ENCODE measurements around the gene SPATA2L.
"Not testable (repeated sequence)": the region's sequence is repeated elsewhere in the genome, so short reads cannot be mapped to it uniquely, and the experiment has no call there.

SPATA2L gene

DNA sequence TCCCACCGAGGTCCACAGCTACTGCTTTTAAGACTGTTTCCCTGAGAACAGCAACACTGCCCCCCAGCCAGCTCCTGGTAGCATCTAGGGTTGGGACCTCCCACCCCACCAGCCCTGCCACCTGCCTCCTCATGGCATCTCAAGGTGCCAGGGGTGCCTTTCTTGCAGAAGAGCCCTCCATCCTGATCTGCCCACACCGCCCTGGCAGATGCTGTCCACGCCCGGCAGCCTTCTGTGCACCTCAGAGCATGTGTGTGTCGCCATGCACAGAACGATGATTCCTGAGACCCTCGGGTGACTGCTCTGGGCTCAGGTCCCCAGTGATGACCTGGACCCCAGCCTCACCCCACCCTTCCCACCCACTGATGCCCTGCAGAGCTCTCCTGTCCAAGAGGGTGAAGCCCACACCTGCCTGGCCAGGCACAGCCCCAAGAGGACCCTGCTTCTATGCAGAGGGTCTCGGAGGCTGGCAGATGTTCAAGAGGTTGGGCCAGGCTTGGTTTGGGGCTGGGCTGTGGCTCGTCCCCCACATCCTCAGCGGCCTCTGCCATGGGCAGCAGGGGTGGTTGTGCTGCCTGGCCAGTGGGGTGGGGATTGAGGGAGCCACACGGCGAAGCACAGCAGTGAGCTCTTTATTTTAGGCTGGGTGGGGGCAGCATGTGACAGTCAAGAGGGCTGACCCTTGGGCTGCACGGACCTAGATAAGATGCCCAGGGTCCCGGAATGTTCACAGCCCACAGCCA is 5.2 kb upstream of the SPATA2L start:
- no peak for DNase-seq

DNA sequence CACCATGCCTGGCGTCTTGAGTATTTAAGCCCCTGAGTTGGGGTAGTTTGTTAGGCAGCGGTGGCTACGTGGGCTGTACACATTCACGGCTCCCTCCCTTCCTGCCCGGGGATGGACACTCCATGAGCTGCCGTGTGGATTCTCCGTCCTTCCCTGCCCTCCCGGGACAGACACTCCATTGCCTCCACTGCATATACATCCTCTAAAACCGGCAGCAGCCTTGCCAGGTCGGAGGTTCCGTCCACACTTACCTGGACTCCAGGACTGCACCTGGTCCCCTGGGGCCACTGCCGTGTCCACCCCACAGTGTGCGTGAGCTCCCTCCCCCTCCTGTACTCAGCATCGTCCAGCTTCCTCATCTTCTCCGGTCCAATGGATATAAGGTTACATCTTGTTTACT is 3.5 kb upstream of the SPATA2L start:
- DNase-seq, result no peak

DNA sequence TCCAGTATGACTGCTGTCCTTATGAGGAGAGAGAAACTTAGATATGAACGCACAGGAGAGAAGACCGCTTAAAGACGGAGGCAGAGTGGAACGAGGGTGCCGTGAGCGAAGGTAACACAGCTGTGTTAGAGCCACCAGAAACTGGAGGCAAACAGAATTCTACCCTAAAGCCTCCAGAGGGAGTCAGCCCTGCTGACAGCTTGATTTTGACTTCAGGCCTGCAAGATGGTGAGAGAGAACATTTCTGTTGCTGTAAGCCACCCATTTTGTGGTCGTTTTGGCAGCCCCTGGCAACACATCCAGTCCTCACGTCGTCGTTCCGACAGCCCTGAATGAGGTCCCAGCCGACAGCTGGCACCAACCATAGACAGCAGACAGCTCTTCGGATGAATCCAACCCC is 2.8 kb upstream of the SPATA2L start:
- DNase-seq, result no peak

- DNase-seq, result peak; percentile 59
These were observed 668 bp downstream of the SPATA2L start for GRCh38 chr16:89700649-89701424.

DNA sequence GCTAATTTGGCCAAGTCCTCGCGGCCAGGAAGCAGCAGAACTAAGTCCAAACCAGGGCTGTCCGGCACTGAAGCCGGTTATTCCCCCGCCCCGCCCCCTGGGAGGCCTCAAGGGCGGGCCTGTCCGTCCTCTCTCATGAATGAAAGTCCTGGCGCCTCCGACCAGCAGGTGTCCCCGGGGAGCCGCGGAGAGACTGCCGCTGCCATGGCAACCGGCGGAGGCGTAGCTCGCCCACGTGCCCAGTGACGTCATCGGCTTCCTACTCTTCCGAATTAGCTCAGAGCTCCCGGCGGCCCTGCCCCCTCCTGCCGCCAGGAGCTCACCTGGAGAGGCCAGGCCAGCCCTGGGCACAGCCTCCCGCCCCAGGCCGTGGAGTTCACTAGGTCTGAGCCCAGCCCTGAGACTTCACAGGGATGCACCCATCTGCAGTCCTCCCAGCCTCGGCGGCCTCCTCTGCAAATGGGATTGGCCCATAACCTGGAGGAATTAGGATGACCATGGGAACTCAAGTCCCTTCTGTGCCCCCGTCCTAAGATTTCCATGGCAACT is 1.3 kb downstream of the SPATA2L start:
- DNase-seq, result peak; percentile 95 to 97

DNA sequence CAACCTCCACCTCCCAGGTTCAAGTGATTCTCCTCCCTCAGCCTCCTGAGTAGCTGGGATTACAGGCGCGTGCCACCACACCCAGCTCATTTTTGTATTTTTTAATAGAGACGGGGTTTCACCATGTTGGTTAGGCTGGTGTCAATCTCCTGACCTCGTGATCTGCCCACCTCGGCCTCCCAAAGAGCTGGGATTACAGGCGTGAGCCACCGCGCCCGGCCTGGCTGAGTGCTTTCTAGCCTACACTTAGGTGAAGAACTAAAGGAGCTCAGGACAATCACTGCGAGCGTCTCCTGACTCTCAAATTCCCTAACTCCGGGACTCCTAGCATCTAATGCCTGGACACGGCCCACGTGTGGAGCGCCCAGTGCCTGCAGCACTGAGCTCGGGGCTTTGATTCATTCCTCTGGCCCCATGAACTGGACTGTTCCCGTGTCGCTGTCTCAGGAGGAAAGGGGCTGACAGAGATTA is 1.8 kb downstream of the SPATA2L start:
- DNase-seq, result not testable (repeated sequence)

DNA sequence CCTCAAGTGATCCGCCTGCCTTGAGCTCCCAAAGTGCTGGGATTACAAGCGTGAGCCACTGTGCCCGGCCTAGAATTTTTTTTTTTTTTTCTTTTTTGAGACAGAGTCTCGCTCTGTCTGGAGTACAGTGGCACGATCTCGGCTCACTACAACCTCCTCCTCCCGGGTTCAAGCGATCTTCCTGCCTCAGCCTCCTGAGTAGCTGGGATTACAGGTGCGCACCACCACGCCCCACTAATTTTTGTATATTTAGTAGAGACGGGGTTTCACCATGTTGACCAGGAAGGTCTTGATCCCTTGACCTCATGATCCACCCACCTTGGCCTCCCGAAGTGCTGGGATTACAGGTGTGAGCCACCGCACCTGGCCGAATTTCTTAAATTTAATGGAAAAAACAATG is 2.8 kb downstream of the SPATA2L start:
- not testable (repeated sequence) for DNase-seq

DNA sequence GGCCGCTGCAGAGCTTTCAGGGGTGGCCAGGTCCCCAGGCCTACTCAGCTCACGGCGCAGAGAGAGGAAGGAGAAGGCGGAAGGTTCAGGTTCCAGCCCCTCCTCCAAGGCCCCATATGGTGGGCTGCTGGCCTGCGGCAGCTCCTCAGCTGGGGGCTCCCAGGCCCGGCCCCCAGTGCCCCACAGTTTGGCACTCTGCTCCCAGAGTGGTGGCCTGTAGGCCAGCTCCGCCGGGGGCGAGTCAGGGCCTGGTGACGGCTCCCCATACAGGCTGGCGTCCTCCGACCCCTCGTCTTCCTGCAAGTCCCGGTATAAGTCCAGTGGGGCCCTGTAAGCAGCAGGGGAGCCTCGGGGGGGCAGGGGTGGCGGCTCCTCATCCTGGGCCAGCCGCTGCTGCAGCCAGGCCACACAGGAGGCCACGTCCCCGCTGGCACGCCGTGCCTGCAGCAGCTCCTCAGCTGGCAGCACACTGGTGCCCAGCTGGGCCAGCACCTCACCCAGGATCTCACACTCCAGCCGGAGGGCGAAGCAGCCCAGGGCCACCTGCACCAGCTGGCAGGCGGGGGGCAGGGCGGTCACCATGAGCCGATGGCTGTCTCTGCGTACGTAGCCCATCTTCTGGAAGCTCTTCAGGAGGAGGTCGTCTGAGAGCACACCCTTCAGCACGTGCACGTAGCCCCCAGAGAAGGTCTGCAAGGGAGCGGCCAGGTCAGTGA is 3.7 kb downstream of the SPATA2L start:
- no peak for DNase-seq

DNA sequence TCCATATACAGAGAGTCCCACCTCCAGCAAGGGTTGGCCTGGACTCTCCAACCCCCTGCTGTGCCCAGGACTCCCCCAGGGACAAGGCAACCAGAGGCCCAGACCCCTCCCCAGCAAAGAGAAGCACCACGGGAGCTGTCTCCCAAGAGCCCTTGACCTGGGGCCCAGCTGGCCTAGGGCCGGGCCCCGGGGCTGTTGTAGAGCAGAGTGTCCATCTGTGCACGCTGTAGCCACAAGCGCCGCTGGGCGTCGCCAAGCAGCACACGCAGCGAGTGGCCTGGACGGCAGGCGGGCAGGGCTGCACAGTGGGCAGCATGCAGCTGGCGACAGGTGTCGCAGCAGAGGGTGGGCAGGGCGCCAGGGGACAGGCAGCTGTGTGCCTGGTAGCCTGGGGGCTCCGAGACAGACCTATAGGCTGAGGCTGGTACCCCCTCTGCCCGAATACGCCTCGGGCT is 4.3 kb downstream of the SPATA2L start:
- no peak for DNase-seq

GRCh38 chr16:89696670-89697128 is 4.8 kb downstream of the SPATA2L start:
- peak; percentile 53 to 56 for DNase-seq

DNA sequence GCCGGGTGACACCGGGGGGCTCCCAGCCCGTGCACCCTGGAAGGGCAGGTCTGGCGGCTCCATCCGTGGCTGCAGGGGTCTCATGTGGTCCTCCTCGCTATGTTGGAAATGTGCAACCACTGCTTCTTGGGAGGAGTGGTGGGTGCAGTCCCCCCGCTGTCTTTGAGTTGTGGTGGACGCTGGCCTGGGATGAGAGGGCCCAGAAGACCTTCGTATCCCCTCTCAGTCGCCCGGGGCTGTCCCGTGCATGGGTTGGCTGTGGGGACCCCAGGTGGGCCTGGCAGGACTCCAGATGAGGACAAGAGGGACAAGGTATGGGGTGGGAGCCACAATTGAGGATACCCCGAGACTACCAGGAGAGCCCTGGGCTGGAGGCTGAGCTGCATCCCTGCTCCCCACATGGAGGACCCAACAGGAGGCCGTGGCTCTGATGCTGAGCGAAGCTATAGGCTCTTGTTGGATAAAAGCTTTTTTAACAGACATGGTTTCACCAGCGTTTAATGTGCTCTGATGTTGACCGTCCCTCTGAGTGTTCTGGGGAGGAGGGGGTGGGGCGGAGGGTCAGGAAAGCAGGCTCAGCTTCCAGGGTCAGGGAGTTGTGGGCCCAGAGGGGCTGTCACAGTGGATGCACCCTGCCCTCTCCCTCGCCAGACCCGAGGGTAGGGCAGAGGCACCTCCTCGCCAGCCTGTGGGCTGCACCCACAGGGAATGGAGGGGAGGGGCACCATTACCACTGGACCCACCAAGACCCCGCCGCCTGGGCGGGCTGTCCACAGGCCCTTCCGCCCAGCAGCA is 5.4 kb downstream of the SPATA2L start:
- DNase-seq, result no peak

GRCh38 chr16:89695086-89695874 is 6.2 kb downstream of the SPATA2L start:
- DNase-seq, result no peak

- DNase-seq, result not testable (repeated sequence)
These were observed 6.8 kb downstream of the SPATA2L start for GRCh38 chr16:89694784-89695085.

DNA sequence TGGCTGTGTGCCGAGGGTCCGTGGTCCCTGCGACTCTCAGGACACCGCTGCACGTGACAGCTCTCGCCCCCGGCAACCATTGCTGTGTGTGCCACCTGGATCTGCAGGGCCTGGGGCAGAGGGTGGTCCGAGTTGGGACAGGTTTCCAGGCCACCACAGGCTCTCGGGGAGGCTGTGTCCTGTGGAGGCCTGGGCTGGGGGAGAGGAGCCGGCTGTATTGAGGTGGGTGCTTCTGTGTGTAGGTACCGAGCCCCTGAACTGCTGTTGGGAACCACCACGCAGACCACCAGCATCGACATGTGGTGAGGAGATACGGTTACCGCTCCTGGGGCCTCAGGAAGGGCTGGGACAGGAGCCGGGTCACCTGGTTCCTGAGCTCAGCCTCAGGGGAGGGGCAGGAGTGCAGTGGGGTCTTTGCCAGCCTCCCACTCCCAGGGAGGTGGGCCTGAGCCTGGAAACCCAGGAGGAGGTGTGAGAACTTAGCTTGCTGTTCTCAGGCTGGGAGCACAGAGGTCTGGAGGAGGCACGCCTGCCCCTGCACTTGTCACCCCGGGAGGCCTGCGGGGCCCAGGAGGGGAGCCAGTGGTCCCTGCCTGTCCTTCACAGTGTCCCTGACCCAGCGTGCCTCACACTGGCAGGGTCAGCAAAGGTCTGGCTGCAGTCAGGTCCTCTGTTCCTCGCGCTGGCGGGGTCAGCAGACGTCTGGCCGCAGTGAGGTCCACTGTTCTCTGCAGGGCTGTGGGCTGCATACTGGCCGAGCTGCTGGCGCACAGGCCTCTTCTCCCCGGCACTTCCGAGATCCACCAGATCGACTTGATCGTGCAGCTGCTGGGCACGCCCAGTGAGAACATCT is 7.3 kb downstream of the SPATA2L start:
- DNase-seq, result no peak

DNA sequence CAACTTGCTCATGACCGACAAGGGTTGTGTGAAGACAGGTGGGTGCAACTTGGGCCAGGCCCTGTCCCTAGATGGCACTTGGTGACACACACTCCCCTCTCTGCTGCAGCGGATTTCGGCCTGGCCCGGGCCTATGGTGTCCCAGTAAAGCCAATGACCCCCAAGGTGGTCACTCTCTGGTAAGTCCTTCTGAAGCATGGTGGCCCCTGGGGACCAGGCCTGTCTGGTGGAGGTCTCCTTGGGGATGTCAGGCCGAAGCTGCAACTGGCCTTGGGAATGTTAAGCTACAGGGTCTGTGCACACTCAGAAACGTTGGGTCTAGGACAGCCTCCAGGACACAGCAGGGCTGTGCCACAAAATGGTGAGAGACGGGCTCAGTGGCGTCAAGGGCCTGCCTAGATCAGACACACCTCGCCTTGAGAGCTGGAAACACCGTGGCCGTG is 8.2 kb downstream of the SPATA2L start:
- no peak for DNase-seq

- no peak for DNase-seq
These were observed 9.4 kb downstream of the SPATA2L start for GRCh38 chr16:89691986-89692569.

GRCh38 chr16:89691231-89691985 is 10.1 kb downstream of the SPATA2L start:
- no peak for DNase-seq

GRCh38 chr16:89690392-89690901 is 11.1 kb downstream of the SPATA2L start:
- DNase-seq, result no peak

GRCh38 chr16:89689621-89690020 is 11.9 kb downstream of the SPATA2L start:
- DNase-seq, result not testable (repeated sequence)

Data from CD4-positive, alpha-beta T cell treated with Interleukin-4 for 1 hour (primary cell).